GDM1 (cell line): ENCODE data around the gene SERPINB12.
A peak's percentile ranks its signal among the peaks of the same experiment; 100 is the strongest.

Source experiments
- DNase-seq: peaks from one replicate; lab custom pipeline; 2025; lab: John Stamatoyannopoulos, UW

Gene SERPINB12

DNA sequence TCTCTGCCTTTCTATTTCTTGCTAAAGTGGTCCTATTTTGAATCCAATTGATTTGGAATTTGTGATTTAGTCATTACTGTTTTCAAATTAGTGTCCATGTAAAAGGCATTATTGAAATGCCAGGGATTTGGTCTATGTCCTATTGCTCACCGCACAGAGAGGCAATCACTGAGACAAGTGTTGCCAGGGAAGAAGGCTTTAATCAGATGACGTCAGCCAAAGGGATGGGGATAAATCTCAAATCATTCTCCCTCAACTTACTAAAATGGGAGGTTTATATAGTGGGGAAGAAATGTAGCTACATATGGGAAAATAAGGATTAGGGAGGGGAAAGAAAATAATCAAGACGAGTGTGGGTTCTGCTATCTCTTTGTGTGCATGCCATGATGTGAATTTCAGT, 9.6 kb downstream of the SERPINB12 start:
- DNase-seq = no peak

DNA sequence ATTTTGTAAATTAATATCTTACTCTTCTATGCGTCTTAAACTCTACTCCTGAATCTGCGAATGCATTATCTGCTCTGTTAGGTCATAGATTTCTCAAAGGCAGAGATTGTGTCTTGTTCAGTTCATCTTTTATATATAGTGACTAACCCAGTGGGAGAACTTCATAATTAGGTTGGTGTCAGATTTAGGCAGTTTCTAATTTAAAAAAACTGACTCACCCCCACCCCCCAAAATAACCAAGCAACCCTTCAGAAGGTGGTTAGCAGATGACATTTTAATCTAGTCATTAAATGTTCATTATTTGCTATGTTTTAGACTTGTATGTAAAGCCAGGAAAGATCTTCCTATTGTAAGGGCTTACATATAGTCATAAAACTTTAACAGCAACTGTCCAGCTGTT, 10.4 kb downstream of the SERPINB12 start:
- no peak for DNase-seq

DNA sequence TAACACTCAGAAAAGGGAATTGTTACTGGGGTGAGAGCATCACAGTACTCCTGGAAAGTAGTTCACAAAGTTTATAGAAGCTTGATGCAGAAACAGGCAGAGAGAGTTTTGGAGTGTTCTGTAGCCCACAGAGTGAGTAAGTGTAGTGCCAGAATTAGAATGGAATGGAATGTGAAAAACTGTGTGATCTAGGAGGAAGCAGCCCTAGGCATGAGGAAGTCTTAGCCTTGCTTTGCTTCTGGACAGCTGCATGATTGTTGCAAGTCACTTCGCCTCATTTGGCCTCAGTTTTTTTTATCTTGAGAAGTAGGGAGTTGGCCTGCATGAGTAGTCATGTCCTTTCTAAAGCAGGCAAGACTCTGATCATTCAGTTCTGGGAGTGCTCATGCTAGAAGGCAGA, 10.9 kb downstream of the SERPINB12 start:
- peak; percentile 64 for DNase-seq

GRCh38 chr18:63559567-63560491, 17.7 kb downstream of the SERPINB12 start:
- DNase-seq = no peak

- DNase-seq = no peak
Observed at GRCh38 chr18:63562284-63562683, 20.1 kb downstream of the SERPINB12 start.

- DNase-seq = no peak
Observed at GRCh38 chr18:63564021-63564420, 21.9 kb downstream of the SERPINB12 start.

DNA sequence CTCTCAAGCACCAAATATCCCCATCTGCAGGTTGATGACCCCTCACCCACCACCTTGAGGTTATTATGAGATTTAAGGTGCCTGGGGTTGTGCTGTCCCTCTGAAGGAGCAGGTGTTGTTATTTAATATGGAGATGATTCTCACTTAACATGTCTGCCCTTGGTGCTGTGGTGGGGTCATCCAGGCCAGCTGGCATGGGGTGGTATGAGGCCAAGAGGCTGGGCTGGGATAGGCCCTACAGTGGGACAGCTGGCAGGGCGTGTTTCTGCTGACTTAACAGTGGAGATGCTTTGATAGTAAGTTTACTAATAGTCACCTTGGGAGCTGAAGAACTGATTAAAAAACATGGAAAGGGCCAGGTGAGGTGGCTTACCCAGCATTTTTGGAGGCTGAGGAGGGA, 22.4 kb downstream of the SERPINB12 start:
- DNase-seq = no peak

- DNase-seq = no peak
Observed at GRCh38 chr18:63567276-63567675, 25.1 kb downstream of the SERPINB12 start.

DNA sequence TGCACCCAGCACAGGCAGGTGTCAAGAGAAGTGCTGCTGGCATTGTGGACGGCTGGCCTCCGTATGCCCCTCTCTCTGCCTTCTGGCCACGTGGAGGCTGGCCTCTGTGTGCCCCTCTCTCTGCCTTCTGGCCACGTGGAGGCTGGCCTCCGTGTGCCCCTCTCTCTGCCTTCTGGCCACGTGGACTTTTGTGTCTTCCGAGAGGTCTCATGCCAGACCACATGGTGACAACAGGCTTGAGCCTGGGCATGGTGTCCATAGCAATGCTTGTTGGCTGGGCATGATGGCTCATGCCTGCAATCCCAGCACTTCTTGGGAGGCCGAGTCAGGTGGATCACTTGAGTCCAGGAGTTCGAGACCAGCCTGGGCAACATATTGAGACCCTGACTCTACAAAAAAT, 25.7 kb downstream of the SERPINB12 start:
- no peak for DNase-seq

GRCh38 chr18:63570721-63571120, 28.6 kb downstream of the SERPINB12 start:
- no peak for DNase-seq

DNA sequence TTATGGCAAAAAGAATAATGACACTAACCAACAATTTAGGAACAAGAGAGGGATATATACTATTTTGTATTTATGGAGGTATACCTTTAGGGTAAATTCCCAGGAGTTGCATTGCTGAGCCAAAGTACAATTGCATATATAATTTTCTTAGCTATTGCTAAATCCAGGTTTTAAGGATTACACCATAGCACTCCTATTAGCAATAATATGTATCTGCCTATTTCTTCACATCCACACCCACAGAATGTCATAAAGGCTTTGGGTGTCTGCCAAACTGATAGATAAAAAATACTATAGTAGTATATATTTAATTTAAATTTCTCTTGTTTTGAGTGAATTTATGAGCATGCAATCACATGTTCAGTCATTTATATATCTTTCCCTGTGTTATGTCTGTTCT, 33.5 kb downstream of the SERPINB12 start:
- DNase-seq = no peak

DNA sequence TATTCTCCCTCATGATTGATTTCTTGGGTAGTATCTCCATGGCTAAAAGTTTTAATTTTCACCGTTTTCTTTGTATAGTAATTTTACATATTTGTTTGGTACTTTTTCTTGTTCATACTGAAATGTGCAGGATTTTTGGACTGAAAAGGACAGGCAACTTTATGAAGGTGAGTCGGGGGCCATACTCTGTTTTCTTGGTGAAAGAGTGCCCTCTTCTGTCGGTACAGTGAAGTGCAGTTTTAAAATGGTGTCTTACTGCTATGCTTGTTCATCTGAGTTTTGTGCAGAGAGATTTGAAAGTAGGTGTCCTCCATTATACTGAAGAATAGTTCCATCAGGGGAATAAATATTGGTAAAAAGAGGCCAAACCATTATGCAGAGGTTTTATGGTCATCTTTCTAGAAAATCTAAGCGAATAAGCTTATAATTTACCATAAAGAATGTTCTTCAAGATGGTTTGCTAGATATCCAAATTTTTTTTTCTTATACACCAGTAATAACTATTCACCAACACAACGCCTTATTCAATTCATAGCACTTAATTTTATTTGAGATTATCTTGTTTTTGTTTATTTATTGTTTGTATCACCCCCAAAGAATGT, 36.3 kb downstream of the SERPINB12 start:
- DNase-seq = peak; percentile 18

DNA sequence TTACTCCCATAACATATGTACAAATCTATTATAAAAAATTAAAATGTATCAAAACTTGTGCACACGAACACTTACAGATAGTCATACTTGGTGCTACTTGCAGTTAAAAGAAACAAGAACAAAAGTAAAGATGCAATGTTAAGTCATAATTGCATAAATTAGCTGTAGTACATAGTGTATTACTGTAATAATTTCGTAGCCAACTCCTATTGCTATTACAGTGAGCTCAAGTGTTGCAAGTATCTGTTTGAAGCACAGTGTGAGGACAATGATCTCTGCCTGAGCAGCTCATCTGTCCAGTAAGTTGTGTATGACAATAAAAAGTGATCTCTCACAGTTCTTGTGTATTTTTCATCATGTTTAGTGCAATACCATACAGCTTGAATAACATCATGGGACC, 37.4 kb downstream of the SERPINB12 start:
- DNase-seq = no peak

GRCh38 chr18:63585988-63586387, 43.8 kb downstream of the SERPINB12 start:
- DNase-seq = no peak

- DNase-seq = no peak
Observed at GRCh38 chr18:63586431-63586830, 44.3 kb downstream of the SERPINB12 start.

DNA sequence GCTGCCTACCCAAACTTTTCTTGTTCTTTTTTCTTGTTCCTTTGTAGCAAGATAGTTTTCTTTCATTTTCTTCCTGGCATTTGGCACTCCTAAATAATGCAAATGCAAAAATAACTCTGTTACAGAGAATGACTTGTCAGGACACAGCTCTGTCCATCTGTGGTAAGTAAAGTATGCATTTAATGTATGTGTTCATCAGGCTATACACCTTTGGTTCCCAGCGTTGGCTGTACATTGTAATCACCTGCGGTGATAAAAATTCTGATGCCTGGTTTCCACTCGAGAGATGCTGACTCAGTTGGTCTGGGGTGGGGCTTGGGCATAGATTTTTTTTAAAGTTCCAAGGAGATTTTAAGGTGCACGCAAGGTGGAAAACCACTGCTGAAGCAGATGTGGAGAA, 44.8 kb downstream of the SERPINB12 start, which contains the start of gene SERPINB13:
Gene SERPINB13 (plus strand): TSS at position 378 of the 400 bp plus-strand sequence. CDS start 1,325 bp downstream, outside the sequence.
- no peak for DNase-seq

DNA sequence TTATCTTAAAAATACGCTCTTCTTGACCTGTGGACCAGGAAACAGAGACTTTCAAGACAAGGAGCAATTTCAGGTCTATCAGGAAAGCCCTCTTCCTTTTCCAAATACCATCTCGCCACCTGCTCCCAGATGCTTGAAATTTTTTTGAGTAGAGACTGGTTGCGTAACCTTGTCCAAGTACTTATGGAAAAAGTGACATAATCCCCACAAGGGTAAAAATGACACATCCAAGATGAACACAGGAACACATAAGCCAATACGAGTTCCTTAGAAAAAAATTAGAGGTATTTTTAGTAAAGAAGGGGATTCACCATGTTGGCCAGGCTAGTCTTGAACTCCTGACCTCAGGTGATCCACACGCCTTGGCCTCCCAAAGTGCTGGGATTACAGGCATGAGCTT, 46.7 kb downstream of the SERPINB12 start:
- no peak for DNase-seq

DNA sequence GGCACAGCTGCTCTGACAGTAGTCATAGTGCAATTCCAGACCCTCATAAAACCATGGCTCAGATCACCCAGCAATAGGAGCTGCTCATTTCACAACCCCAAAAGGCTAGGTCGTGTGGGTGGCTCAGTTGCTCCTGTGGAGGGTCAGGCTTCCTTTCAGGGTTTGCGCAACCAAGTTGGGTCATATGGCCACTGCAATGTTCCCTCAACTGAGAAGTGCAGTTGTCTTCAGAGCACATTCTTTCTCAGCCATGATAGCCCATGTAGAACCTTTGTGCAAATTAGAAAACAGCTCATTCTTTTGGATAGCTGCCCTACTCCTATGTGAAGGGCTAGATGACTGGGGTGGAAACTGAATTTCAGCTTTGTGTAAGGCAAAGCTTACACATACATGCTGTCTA, 48.2 kb downstream of the SERPINB12 start:
- no peak for DNase-seq

DNA sequence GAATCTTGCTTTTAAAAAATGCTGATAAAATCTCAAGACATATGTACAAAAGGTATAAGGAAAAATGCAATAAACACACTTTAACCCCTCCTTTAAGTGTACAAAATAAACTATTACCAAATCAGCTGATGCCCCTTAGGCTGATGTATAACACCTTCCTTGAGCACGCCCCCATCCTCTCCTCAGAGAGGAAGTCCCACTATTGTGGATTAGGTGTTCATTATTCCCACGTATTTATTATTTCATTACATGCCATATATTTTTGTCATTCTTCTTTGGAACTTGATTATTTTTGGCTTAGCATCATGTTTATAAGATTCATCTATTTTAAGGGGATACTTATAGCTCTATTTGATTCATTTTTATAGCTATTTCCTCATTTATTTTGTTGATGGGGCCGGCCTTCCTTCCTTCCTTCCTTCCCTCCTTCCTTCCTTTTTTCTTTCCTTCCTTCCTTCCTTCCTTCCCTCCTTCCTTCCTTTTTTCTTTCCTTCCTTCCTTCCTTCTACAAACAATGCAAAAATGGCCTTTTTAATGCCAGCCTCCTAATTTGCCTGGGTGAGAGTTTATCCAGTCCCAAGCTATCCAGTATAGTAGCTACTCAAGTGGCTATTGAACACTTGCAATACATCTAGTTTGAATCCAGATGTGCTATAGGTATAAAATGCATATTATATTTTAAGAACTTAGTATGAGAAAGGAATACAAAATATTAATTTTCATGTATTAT, 49.0 kb downstream of the SERPINB12 start:
- DNase-seq = no peak

- DNase-seq = no peak
Observed at GRCh38 chr18:63591725-63592124, 49.6 kb downstream of the SERPINB12 start.

GRCh38 chr18:63592471-63592870, 50.3 kb downstream of the SERPINB12 start:
- no peak for DNase-seq

GRCh38 chr18:63596964-63597363, 54.8 kb downstream of the SERPINB12 start:
- DNase-seq = no peak

DNA sequence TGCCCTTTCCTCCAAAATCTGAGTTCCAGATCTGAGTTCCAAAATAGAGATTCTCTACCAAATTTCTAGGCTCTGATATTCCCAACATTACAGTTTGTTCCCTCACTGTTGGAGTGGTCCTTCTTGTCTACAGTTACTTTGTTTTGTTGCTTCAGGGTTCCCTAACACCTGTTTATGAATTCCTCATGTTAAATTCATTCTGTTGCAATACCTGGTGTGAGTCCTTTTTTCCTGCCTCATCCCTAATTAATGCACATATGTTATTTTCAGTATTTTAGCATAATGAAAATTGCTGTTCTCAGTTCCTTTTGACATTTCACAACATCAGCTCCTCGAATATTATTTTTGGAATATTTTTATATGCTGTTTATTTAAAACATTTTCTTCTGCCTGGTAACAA, 61.2 kb downstream of the SERPINB12 start:
- DNase-seq = no peak
